Esophagus (tissue), 2 donors: Measurements from ENCODE around the gene ABCC8. TPM values are rescaled to one million over a fixed set of nuclear protein-coding genes. Genes with fewer than 3 reads are reported as not detected.

Source experiments
- H3K27ac ChIP-seq, 2 donors: one replicate each; pipeline ENCODE4 v1.5.1; 2013; ENCODE audit warnings: low read depth in 2 of 2, mild to moderate bottlenecking in 2 of 2, inconsistent platforms in 1 of 2, low read length in 1 of 2, moderate library complexity in 1 of 2
- H3K27me3 ChIP-seq, 2 donors: one replicate each; pipeline ENCODE4 v1.6.1; 2013; ENCODE audit warnings: low read length in 2 of 2, control low read depth in 1 of 2, mild to moderate bottlenecking in 1 of 2; ENCODE audit not compliant: insufficient read depth in 2 of 2, control insufficient read depth in 1 of 2
- H3K36me3 ChIP-seq, 2 donors: one replicate each; pipeline ENCODE4 v1.6.1; 2013; ENCODE audit warnings: low read length in 1 of 2; ENCODE audit not compliant: control insufficient read depth in 2 of 2, insufficient read depth in 2 of 2
- H3K4me1 ChIP-seq, 2 donors: one replicate each; pipeline ENCODE4 v1.6.1; 2013; ENCODE audit warnings: low read length in 1 of 2; ENCODE audit not compliant: control insufficient read depth in 2 of 2, insufficient read depth in 2 of 2
- H3K4me3 ChIP-seq, 2 donors: one replicate each; pipeline ENCODE4 v1.5.1; 2013; ENCODE audit warnings: low read length in 2 of 2, mild to moderate bottlenecking in 2 of 2, low read depth in 1 of 2, moderate library complexity in 1 of 2
- H3K9me3 ChIP-seq, 2 donors: one replicate each; pipeline ENCODE4 v1.6.1; 2013; ENCODE audit warnings: mild to moderate bottlenecking in 2 of 2, low read depth in 1 of 2, low read length in 1 of 2, moderate library complexity in 1 of 2; ENCODE audit not compliant: control insufficient read depth in 2 of 2, insufficient read depth in 1 of 2
- WGBS, 2 donors: extraction: QIAGEN DNeasy Blood & Tissue Kit; methylation state at CpG; one replicate each; pipeline ENCODE4 v1.1.7; 2013; 5-methylcytosine and 5-hydroxymethylcytosine counted together
- polyA plus RNA-seq, 2 donors: library from polyadenylated mRNA; stranded (reverse); fragments of 200-250 nt; gene quantifications; one replicate each; pipeline ENCODE4 v1.2.3, GENCODE V29; 2013
- donor health status: healthy with polysubstance abuse.
- donor health status: Bipolar disorder and iron deficiency.

The ABCC8 gene
- polyA plus RNA-seq, 2 donors, result 0.10 to 0.29 TPM

GRCh38 chr11:17443926-17444690, 32.5 kb downstream of the ABCC8 start:
- no peaks in the 10 kb centered on the region for H3K27me3 ChIP-seq

GRCh38 chr11:17443423-17443822, 33.2 kb downstream of the ABCC8 start:
- Histone ChIP-seq H3K27ac (no peak overlapping the region), H3K9me3 (no peaks in the 10 kb centered on the region)
- 81 to 84% methylated on average over 2 of the region's 2 CpGs for WGBS, 2 donors

More at GRCh38 chr11:17443926-17444690, 32.5 kb downstream of the ABCC8 start:
- no peaks in the 10 kb centered on the region for H3K36me3 ChIP-seq
- no peaks in the 10 kb centered on the region for H3K9me3 ChIP-seq
- no peak overlapping the region for H3K4me3 ChIP-seq
- H3K4me1 ChIP-seq, result no peaks in the 10 kb centered on the region
- no peak overlapping the region for H3K27ac ChIP-seq
- 71 to 85% methylated on average over 2 of the region's 2 CpGs for WGBS, 2 donors

GRCh38 chr11:17443000-17443399, 33.6 kb downstream of the ABCC8 start:
- Histone ChIP-seq H3K9me3 (no peaks in the 10 kb centered on the region), H3K27me3 (no peaks in the 10 kb centered on the region), H3K4me3 (no peak overlapping the region), H3K27ac (no peak overlapping the region), H3K4me1 (no peaks in the 10 kb centered on the region), H3K36me3 (no peaks in the 10 kb centered on the region)
- 61 to 64% methylated on average over 4 of the region's 4 CpGs for WGBS, 2 donors

More at GRCh38 chr11:17443423-17443822, 33.2 kb downstream of the ABCC8 start:
- Histone ChIP-seq H3K36me3 (no peaks in the 10 kb centered on the region), H3K4me1 (no peaks in the 10 kb centered on the region), H3K27me3 (no peaks in the 10 kb centered on the region), H3K4me3 (no peak overlapping the region)

GRCh38 chr11:17439316-17439782, 37.3 kb downstream of the ABCC8 start:
- WGBS, 2 donors, result 16 to 20% methylated on average over 9 of the region's 9 CpGs
- H3K27me3 ChIP-seq, result no peaks in the 10 kb centered on the region
- no peaks in the 10 kb centered on the region for H3K36me3 ChIP-seq
- H3K27ac ChIP-seq, result no peak overlapping the region
- H3K4me3 ChIP-seq, result no peak overlapping the region
- H3K4me1 ChIP-seq, result no peaks in the 10 kb centered on the region
- no peaks in the 10 kb centered on the region for H3K9me3 ChIP-seq

- no peaks in the 10 kb centered on the region for H3K27me3 ChIP-seq
- H3K4me1 ChIP-seq, result no peaks in the 10 kb centered on the region
- no peak overlapping the region for H3K27ac ChIP-seq
- no peaks in the 10 kb centered on the region for H3K36me3 ChIP-seq
- H3K9me3 ChIP-seq, result no peaks in the 10 kb centered on the region
- H3K4me3 ChIP-seq, result no peak overlapping the region
- 74 to 77% methylated on average over 3 of the region's 3 CpGs for WGBS, 2 donors
Observed at GRCh38 chr11:17437366-17437765, 39.3 kb downstream of the ABCC8 start.

- Histone ChIP-seq H3K27ac (no peak overlapping the region), H3K9me3 (no peaks in the 10 kb centered on the region), H3K4me1 (peaks cover 2 to 3% of the 10 kb centered on the region in 2 donors), H3K36me3 (no peaks in the 10 kb centered on the region), H3K4me3 (no peak overlapping the region), H3K27me3 (no peaks in the 10 kb centered on the region)
- 66 to 73% methylated on average over 4 of the region's 4 CpGs for WGBS, 2 donors
Observed at GRCh38 chr11:17434108-17434507, 42.5 kb downstream of the ABCC8 start.

- H3K4me3 ChIP-seq, result no peak overlapping the region
- no peaks in the 10 kb centered on the region for H3K27me3 ChIP-seq
- H3K27ac ChIP-seq, result no peak overlapping the region
- peaks cover 2 to 3% of the 10 kb centered on the region in 2 donors for H3K4me1 ChIP-seq
- no peaks in the 10 kb centered on the region for H3K36me3 ChIP-seq
- WGBS, 2 donors, result 69% methylated on average over 7 of the region's 7 CpGs
- H3K9me3 ChIP-seq, result no peaks in the 10 kb centered on the region
Observed at GRCh38 chr11:17432002-17432401, 44.6 kb downstream of the ABCC8 start.

- Histone ChIP-seq H3K9me3 (no peaks in the 10 kb centered on the region), H3K27me3 (no peaks in the 10 kb centered on the region)
Observed at GRCh38 chr11:17431139-17431538, 45.5 kb downstream of the ABCC8 start.

GRCh38 chr11:17430616-17431015, 46.0 kb downstream of the ABCC8 start:
- Histone ChIP-seq H3K4me3 (no peak overlapping the region), H3K27me3 (no peaks in the 10 kb centered on the region), H3K36me3 (no peaks in the 10 kb centered on the region), H3K4me1 (peaks cover 2 to 3% of the 10 kb centered on the region in 2 donors), H3K27ac (no peak overlapping the region), H3K9me3 (no peaks in the 10 kb centered on the region)
- WGBS, 2 donors, result 87 to 89% methylated on average over 13 of the region's 13 CpGs

More at GRCh38 chr11:17431139-17431538, 45.5 kb downstream of the ABCC8 start:
- 53 to 54% methylated on average over 8 of the region's 8 CpGs for WGBS, 2 donors
- peaks cover 2 to 3% of the 10 kb centered on the region in 2 donors for H3K4me1 ChIP-seq
- H3K27ac ChIP-seq, result no peak overlapping the region
- no peaks in the 10 kb centered on the region for H3K36me3 ChIP-seq
- no peak overlapping the region for H3K4me3 ChIP-seq

GRCh38 chr11:17428925-17429324, 47.7 kb downstream of the ABCC8 start:
- WGBS, 2 donors, result 84 to 87% methylated on average over 3 of the region's 3 CpGs
- Histone ChIP-seq H3K9me3 (no peaks in the 10 kb centered on the region), H3K36me3 (no peaks in the 10 kb centered on the region), H3K4me3 (no peak overlapping the region), H3K27ac (no peak overlapping the region), H3K27me3 (no peaks in the 10 kb centered on the region), H3K4me1 (peaks cover 2 to 3% of the 10 kb centered on the region in 2 donors)
